Lower leg skin (tissue), 3 donors: ENCODE measurements around the gene CSTB.

ENCODE experiments used
- CTCF ChIP-seq, 3 donors: fragments of 450-650 bp; IDR thresholded peaks; one replicate each; pipeline ENCODE4 v1.5.1; 2016; ENCODE audit warnings: antibody characterized with exemption in 3 of 3, mild to moderate bottlenecking in 3 of 3, moderate library complexity in 2 of 3
- POLR2A ChIP-seq, 2 donors: fragments of 450-650 bp; IDR thresholded peaks; one replicate each; pipeline ENCODE4 v1.6.1; 2016 to 2017; ENCODE audit warnings: antibody characterized with exemption in 2 of 2, mild to moderate bottlenecking in 1 of 2, moderate library complexity in 1 of 2

GRCh38 chr21:43760391-43760958 lies 15.6 kb downstream of the CSTB start:
- TF ChIP-seq CTCF (IDR thresholded peaks at IDR 0.05) (no peak), POLR2A (IDR thresholded peaks at IDR 0.05) (no peak)
